Activated CD4-positive, alpha-beta T cell treated with anti-CD3 and anti-CD28 coated beads for 4 hours (primary cell): ENCODE measurements around the gene TRIM38.
"Not testable (repeated sequence)": the region's sequence is repeated elsewhere in the genome, so short reads cannot be mapped to it uniquely, and the experiment has no call there.

Experiments
- DNase-seq, 2 donors: peaks; one replicate each; pipeline ENCODE4 v3.0.0-alpha.2; 2020

Gene TRIM38

GRCh38 chr6:26008470-26008869 lies 45.9 kb downstream of the TRIM38 start:
- no peak for DNase-seq

- DNase-seq: no peak
These were observed 47.2 kb downstream of the TRIM38 start for GRCh38 chr6:26009817-26010216.

GRCh38 chr6:26012061-26012460 lies 49.5 kb downstream of the TRIM38 start:
- no peak for DNase-seq

GRCh38 chr6:26014386-26014785 lies 51.8 kb downstream of the TRIM38 start:
- DNase-seq: not testable (repeated sequence)

GRCh38 chr6:26016245-26016962 lies 53.8 kb downstream of the TRIM38 start:
- DNase-seq: no peak

GRCh38 chr6:26016963-26017631 lies 54.5 kb downstream of the TRIM38 start:
- DNase-seq: no peak

GRCh38 chr6:26017632-26017966 lies 55.0 kb downstream of the TRIM38 start:
- DNase-seq: peak; percentile 79 to 81

- DNase-seq: no peak
These were observed 56.7 kb downstream of the TRIM38 start for GRCh38 chr6:26019261-26019830.

- no peak for DNase-seq
These were observed 57.3 kb downstream of the TRIM38 start for GRCh38 chr6:26019967-26020328.

- DNase-seq: peak; percentile 64 to 71
These were observed 57.9 kb downstream of the TRIM38 start for GRCh38 chr6:26020329-26021000.

- DNase-seq: peak; percentile 42 to 48
These were observed 58.4 kb downstream of the TRIM38 start for GRCh38 chr6:26021001-26021349.

- DNase-seq: peak; percentile 74 to 84
These were observed 58.9 kb downstream of the TRIM38 start for GRCh38 chr6:26021350-26022131.

- DNase-seq: peak; percentile 19 to 31
These were observed 59.5 kb downstream of the TRIM38 start for GRCh38 chr6:26022132-26022472.

GRCh38 chr6:26022737-26023136 lies 60.1 kb downstream of the TRIM38 start:
- DNase-seq: no peak

GRCh38 chr6:26024651-26025046 lies 62.0 kb downstream of the TRIM38 start:
- DNase-seq: no peak

GRCh38 chr6:26025047-26025893 lies 62.7 kb downstream of the TRIM38 start:
- DNase-seq: no peak

GRCh38 chr6:26025894-26026832 lies 63.6 kb downstream of the TRIM38 start:
- peak; percentile 88 to 92 for DNase-seq

GRCh38 chr6:26026833-26027490 lies 64.4 kb downstream of the TRIM38 start:
- DNase-seq: peak; percentile 89 to 96

- DNase-seq: no peak
These were observed 65.0 kb downstream of the TRIM38 start for GRCh38 chr6:26027491-26028211.
